Esophagus muscularis mucosa (tissue), 4 donors: ENCODE measurements around the gene NDRG2. TPM values are rescaled to one million over a fixed set of nuclear protein-coding genes. Genes with fewer than 3 reads are reported as not detected.

Experiments used
- DNase-seq: peaks from one replicate; pipeline ENCODE4 v3.0.0-alpha.2; 2017; ENCODE audit errors: extremely low spot score
- H3K27ac ChIP-seq, 4 donors: fragments of 200-600 bp; sonication (generic); replicated peaks in 1 of 4; 1 replicate in 3 of 4; 2 replicates in 1 of 4; pipeline ENCODE4 v1.5.1; 2016 to 2019; ENCODE audit warnings: mild to moderate bottlenecking in 1 of 4
- H3K27me3 ChIP-seq, 4 donors: fragments of 200-600 bp; sonication (generic); one replicate each; pipeline versions ENCODE4 v1.5.1 to v1.6.0; 2016 to 2019
- H3K36me3 ChIP-seq, 4 donors: fragments of 200-600 bp; sonication (generic); one replicate each; pipeline ENCODE4 v1.5.1; 2016 to 2019
- H3K4me1 ChIP-seq, 4 donors: fragments of 200-600 bp; sonication (generic); one replicate each; pipeline ENCODE4 v1.5.1; 2016 to 2019
- H3K4me3 ChIP-seq, 4 donors: fragments of 200-600 bp; sonication (generic); 1 replicate in 2 of 4; 2 replicates in 2 of 4; pipeline ENCODE4 v1.5.1; 2016 to 2019; ENCODE audit warnings: mild to moderate bottlenecking in 4 of 4, moderate library complexity in 1 of 4
- H3K9me3 ChIP-seq, 4 donors: fragments of 200-600 bp; sonication (generic); 1 replicate in 3 of 4; 2 replicates in 1 of 4; pipeline ENCODE4 v1.5.1; 2016 to 2019
- EP300 ChIP-seq: sonication (generic); formaldehyde crosslinking; IDR thresholded peaks from one replicate; pipeline ENCODE4 v1.6.1; 2017; ENCODE audit warnings: antibody characterized with exemption
- POLR2A ChIP-seq: fragments of 450-650 bp; IDR thresholded peaks from one replicate; pipeline ENCODE4 v1.6.1; 2017; ENCODE audit warnings: antibody characterized with exemption, moderate library complexity, mild to moderate bottlenecking, low read depth
- POLR2AphosphoS5 ChIP-seq, 2 donors: sonication (generic); formaldehyde crosslinking; IDR thresholded peaks; one replicate each; pipeline ENCODE4 v1.6.1; 2017; ENCODE audit warnings: antibody characterized with exemption in 2 of 2
- WGBS: methylation state at CpG from one replicate; pipeline ENCODE4 v1.1.5; 2018; 5-methylcytosine and 5-hydroxymethylcytosine counted together
- intact Hi-C: fragments of 100-400 bp; cut with DNase I; formaldehyde crosslinking; loops from one replicate; pipeline ENCODE4 v1.15.1; 2023
- total RNA-seq, 4 donors: library from RNA; depleted of rRNA; stranded (reverse); fragments of >200 nt; gene quantifications; one replicate each; pipeline versions ENCODE4 v1.1.0 to v1.2.1, GENCODE V29; 2016
- TF ChIP-seq, protein P1 (sequence below), 3 experiments: fragments of 200-600 bp in 2 of 3; fragments of 450-650 bp in 1 of 3; sonication (generic) in 2 of 3; IDR thresholded peaks; one replicate each; pipeline ENCODE4 v1.5.1; 2017 to 2019; ENCODE audit warnings: antibody characterized with exemption in 3 of 3, mild to moderate bottlenecking in 2 of 3, moderate library complexity in 1 of 3

The NDRG2 gene
- total RNA-seq, 4 donors from 2014 or later: 175 to 222 (median 201) TPM

- no peaks in the 10 kb centered on the region for H3K9me3 ChIP-seq
- H3K36me3 ChIP-seq: peaks cover 15 to 34% (median 33%) of the 10 kb centered on the region in 4 donors
- DNase-seq: no peak
- intact Hi-C loops: no loop called here
- WGBS: 25% methylated on average over 15 of the region's 17 CpGs
- H3K4me1 ChIP-seq: peaks cover 31 to 70% (median 47%) of the 10 kb centered on the region in 4 donors
- peak overlapping the region; percentile 90 to 96 (median 95) for H3K27ac ChIP-seq
- H3K4me3 ChIP-seq: peak overlapping the region; percentile 77 to 95 (median 88)
- no peaks in the 10 kb centered on the region for H3K27me3 ChIP-seq
- TF ChIP-seq POLR2A (no peak), EP300 (no peak), POLR2AphosphoS5 (IDR thresholded peaks at IDR 0.05) (no peak)
- TF ChIP-seq, protein P1, sequence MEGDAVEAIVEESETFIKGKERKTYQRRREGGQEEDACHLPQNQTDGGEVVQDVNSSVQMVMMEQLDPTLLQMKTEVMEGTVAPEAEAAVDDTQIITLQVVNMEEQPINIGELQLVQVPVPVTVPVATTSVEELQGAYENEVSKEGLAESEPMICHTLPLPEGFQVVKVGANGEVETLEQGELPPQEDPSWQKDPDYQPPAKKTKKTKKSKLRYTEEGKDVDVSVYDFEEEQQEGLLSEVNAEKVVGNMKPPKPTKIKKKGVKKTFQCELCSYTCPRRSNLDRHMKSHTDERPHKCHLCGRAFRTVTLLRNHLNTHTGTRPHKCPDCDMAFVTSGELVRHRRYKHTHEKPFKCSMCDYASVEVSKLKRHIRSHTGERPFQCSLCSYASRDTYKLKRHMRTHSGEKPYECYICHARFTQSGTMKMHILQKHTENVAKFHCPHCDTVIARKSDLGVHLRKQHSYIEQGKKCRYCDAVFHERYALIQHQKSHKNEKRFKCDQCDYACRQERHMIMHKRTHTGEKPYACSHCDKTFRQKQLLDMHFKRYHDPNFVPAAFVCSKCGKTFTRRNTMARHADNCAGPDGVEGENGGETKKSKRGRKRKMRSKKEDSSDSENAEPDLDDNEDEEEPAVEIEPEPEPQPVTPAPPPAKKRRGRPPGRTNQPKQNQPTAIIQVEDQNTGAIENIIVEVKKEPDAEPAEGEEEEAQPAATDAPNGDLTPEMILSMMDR (IDR thresholded peaks at IDR 0.05): no peak
These were observed 860 bp downstream of the NDRG2 start for GRCh38 chr14:21023817-21024584.

GRCh38 chr14:21023174-21023573 lies 1.7 kb downstream of the NDRG2 start:
- Histone ChIP-seq H3K4me3 (peak overlapping the region; percentile 77 to 95 (median 88)), H3K9me3 (no peaks in the 10 kb centered on the region), H3K27me3 (no peaks in the 10 kb centered on the region), H3K27ac (peak overlapping the region; percentile 90 to 96 (median 95)), H3K36me3 (peaks cover 23 to 43% (median 41%) of the 10 kb centered on the region in 4 donors), H3K4me1 (peaks cover 31 to 76% (median 49%) of the 10 kb centered on the region in 4 donors)
- 55% methylated on average over 7 of the region's 7 CpGs for WGBS
- intact Hi-C loops: no loop called here
- no peak for DNase-seq
- TF ChIP-seq POLR2AphosphoS5 (IDR thresholded peaks at IDR 0.05) (no peak), EP300 (no peak), POLR2A (no peak)
- TF ChIP-seq, protein P1 (IDR thresholded peaks at IDR 0.05): no peak

DNA sequence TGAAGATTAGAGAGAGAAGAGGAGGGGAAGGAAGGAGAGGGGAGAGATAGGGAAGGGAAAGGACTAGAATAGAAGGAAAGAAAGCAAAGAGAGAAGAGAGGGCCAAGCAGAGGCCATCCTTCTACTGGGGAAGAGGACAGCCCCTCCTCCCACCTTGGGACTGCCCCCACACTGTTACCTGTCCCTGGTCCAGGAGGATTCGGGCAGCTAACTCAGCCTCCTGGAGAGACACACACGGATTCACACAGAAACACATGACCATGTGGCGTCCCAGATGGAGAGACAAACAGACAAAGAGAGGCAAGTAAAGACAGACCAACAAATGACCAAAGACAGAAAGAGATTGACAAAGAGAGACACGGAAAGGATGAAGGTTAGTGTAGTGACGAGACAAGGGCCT lies 2.2 kb downstream of the NDRG2 start:
- WGBS: 71% methylated on average over 5 of the region's 5 CpGs
- intact Hi-C loops: no loop called here
- no peaks in the 10 kb centered on the region for H3K9me3 ChIP-seq
- TF ChIP-seq POLR2A (no peak), EP300 (peak; percentile 5)
- H3K36me3 ChIP-seq: peaks cover 23 to 48% (median 46%) of the 10 kb centered on the region in 4 donors
- H3K27me3 ChIP-seq: no peaks in the 10 kb centered on the region
- peak overlapping the region; percentile 77 to 95 (median 88) for H3K4me3 ChIP-seq
- H3K27ac ChIP-seq: peak overlapping the region; percentile 90 to 96 (median 95)
- no peak for DNase-seq
- H3K4me1 ChIP-seq: peaks cover 31 to 79% (median 51%) of the 10 kb centered on the region in 4 donors

DNA sequence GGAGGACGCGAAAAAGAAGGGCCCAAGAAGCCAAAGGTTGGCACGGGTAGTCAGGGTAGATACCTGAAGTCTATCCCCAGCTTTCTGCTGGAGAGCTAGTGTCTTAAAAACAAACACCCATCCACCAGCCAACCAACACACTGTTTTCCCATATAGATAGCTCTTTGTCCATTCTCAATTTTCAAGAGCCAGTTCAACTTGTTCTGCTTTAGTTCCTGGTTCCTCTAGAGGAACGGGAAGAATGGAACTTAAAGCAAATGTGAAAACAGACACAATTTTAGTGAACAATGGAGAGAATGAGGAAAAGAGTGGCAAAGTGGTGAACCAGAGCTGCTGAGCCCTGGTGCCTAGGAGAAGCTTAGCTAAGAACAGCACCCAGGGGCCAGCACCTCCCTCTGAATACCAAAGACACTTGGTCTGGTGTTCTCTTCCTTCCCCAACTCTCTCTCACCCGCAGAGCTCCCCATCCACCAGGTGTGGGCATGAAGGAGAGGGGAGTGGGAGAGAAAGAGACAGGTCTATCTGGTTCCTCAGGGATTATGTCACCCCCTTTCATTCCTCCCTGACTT lies 3.8 kb downstream of the NDRG2 start:
- no peak for DNase-seq
- Histone ChIP-seq H3K27ac (peak overlapping the region; percentile 4 to 22 (median 10)), H3K36me3 (peaks cover 23 to 62% (median 61%) of the 10 kb centered on the region in 4 donors), H3K27me3 (no peaks in the 10 kb centered on the region), H3K9me3 (no peaks in the 10 kb centered on the region), H3K4me1 (peaks cover 19 to 72% (median 46%) of the 10 kb centered on the region in 4 donors), H3K4me3 (no peak overlapping the region)
- WGBS: 83% methylated on average over 5 of the region's 5 CpGs
- TF ChIP-seq, protein P1 (IDR thresholded peaks at IDR 0.05): no peak
- no peak for TF ChIP-seq POLR2AphosphoS5 (IDR thresholded peaks at IDR 0.05)
- TF ChIP-seq POLR2A: no peak
- TF ChIP-seq EP300: no peak
- intact Hi-C loops: no loop called here

DNA sequence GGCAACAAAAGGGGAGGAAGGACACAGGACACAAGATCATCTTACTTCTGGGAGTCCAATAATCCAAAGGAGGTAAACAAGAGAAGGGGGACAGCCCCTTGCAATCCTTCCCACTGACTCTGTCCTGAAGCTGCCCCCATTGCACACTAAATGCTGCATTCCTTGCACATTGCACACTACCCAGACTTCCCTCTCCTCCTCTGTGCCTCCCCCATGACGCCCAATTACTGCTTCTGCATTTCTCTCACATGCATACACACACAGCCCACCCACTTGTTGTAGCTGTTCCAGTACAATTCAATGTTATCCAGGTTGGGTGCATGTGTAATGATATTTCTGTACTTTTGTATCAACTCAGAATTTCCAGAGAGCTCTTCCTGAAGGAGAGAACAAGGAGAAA lies 5.5 kb downstream of the NDRG2 start:
- WGBS: 50% methylated on average over 1 of the region's 1 CpG
- no peak for DNase-seq
- H3K27ac ChIP-seq: no peak overlapping the region
- H3K9me3 ChIP-seq: no peaks in the 10 kb centered on the region
- no peak for TF ChIP-seq POLR2A
- TF ChIP-seq EP300: no peak
- TF ChIP-seq, protein P1 (IDR thresholded peaks at IDR 0.05): no peak
- no peak for TF ChIP-seq POLR2AphosphoS5 (IDR thresholded peaks at IDR 0.05)
- no peaks in the 10 kb centered on the region for H3K27me3 ChIP-seq
- H3K4me3 ChIP-seq: no peak overlapping the region
- intact Hi-C loops: loop anchor here (5.0 kb wide), 1 partner anchor 73 kb away; no protein-coding TSS in a partner anchor
- peaks cover 23 to 64% (median 62%) of the 10 kb centered on the region in 4 donors for H3K36me3 ChIP-seq
- H3K4me1 ChIP-seq: peaks cover 14 to 69% (median 42%) of the 10 kb centered on the region in 4 donors
